Astrocyte (in vitro differentiated cells and primary cell): Measurements from ENCODE around the gene YIF1B.

Experiments
- CTCF ChIP-seq: IDR thresholded peaks from 2 replicates; pipeline ENCODE4 v1.5.1; 2011; ENCODE audit warnings: low read depth, mild to moderate bottlenecking, inconsistent platforms, low read length, moderate library complexity; ENCODE audit not compliant: insufficient read depth
- EZH2 ChIP-seq: IDR thresholded peaks from 2 replicates; pipeline ENCODE4 v1.6.1; 2012; ENCODE audit warnings: mild to moderate bottlenecking, low read length, inconsistent platforms; ENCODE audit not compliant: insufficient read depth

DNA sequence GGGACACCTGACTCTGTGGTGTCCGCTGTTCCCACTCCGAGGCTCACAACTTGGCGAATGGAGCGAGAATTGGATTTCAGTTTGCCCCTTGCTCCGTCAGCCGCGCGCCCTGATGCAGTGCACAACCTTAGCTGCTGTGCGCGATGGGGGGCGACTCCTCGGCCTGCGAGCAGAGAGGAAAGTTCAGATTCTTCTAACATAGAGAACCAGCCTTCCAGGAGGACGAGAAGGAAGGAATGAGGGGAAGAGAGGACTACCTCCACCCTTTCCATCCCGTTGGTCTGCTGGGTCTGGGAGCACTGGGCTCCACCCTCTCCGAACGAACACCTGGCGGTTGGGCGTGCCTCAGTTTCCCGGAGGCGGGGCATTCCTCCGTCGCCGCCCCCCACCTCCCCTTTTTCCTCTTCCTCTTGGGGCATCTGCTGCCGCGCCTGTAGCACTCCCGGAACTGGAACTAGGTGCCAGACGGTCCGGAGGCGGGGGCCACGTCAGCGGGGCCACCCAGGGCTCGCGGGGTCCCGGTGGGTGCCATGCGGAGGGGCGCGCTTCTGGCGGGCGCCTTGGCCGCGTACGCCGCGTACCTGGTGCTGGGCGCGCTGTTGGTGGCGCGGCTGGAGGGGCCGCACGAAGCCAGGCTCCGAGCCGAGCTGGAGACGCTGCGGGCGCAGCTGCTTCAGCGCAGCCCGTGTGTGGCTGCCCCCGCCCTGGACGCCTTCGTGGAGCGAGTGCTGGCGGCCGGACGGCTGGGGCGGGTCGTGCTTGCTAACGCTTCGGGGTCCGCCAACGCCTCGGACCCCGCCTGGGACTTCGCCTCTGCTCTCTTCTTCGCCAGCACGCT lies 3.9 kb upstream of the YIF1B start, which contains the start of gene KCNK6:
- TF ChIP-seq CTCF (no peak), EZH2 (no peak)
